ENCODE measurements around the gene STAG1. TPM values are rescaled to one million over a fixed set of nuclear protein-coding genes. Genes with fewer than 3 reads are reported as not detected.

The STAG1 gene
- total and polyA plus RNA-seq, 9 of the 15 experiments (the other 6 are each of a cell fraction or from before 2014, with no cell fraction given), result 2.7 to 17.7 (median 8.8) TPM

DNA sequence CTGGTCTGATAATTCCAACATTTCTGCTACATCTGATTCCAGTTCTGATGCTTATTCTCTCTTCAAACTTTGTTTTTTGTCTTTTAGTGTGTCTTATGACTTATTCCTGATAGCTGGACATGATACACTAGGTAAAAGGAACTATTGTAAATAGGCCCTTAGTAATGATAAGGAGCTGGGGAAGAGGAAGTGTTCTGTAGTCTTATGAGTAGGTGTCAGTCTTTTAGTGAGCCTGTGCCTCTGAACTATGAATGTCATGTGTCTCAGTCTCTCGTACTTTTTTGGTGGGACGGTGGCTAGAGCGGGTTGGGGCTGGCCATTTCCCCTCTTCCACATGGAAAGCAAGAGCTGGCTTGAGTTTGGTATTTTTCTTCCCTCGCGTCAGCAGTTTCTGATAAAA lies 460.9 kb downstream of the STAG1 start:
- intact Hi-C loops (cut with micrococcal nuclease), result no loop called here
- H3K27me3 ChIP-seq (ENCODE audit: control insufficient read depth in 2 of 2, insufficient read depth in 2 of 2, low read length in 2 of 2), result no peaks in the 10 kb centered on the region
- no peak overlapping the region for H3K4me2 ChIP-seq (ENCODE audit: insufficient read depth, low read length)
- H2AFZ ChIP-seq (ENCODE audit: low read depth, low read length), result no peak overlapping the region
- H3K9me3 ChIP-seq (replicated peaks; ENCODE audit: control insufficient read depth, insufficient read depth, low read depth, low read length), result no peaks in the 10 kb centered on the region
- no peaks in the 10 kb centered on the region for H4K20me1 ChIP-seq (replicated peaks; ENCODE audit: control insufficient read depth, insufficient read depth, low read length)
- DNase-seq (ENCODE audit: extremely low read depth in 1 of 4, low spot score in 3 of 4) (no peak), FAIRE-seq (no peak), ATAC-seq (no peak)
- H3K9ac ChIP-seq (ENCODE audit: insufficient read depth in 1 of 2, low read depth in 2 of 2, low read length in 2 of 2), result no peak overlapping the region
- peaks cover 7% of the 10 kb centered on the region; the same call in 1 of the 3 replicates for H3K79me2 ChIP-seq (ENCODE audit: control insufficient read depth, insufficient read depth, low read length)
- H3K36me3 ChIP-seq (ENCODE audit: control insufficient read depth, insufficient read depth, low read length), result peaks cover 49% of the 10 kb centered on the region; the same call in 2 of the 3 replicates
- in situ Hi-C loops (cut with MboI), result no loop called here
- no peaks in the 10 kb centered on the region for H3K9me1 ChIP-seq (ENCODE audit: control insufficient read depth, insufficient read depth, low read length)
- H3K4me1 ChIP-seq (replicated peaks in 1 of 2; ENCODE audit: control insufficient read depth in 2 of 2, insufficient read depth in 2 of 2, low read length in 2 of 2), result no peaks in the 10 kb centered on the region
- no peak for TF ChIP-seq SMARCE1 (IDR thresholded peaks at IDR 0.05)
- TF ChIP-seq ZNF589 (CRISPR knock-in tag; IDR thresholded peaks at IDR 0.05; ENCODE audit: low read depth), result no peak
- no peak for TF ChIP-seq ZNF224 (CRISPR knock-in tag; IDR thresholded peaks at IDR 0.05)
- no peak for TF ChIP-seq ELF4 (CRISPR knock-in tag; IDR thresholded peaks at IDR 0.05)
- H3K27ac ChIP-seq (ENCODE audit: extremely low read depth, low read depth, low read length), result no peak overlapping the region
- BruUV-seq (replicated peaks), result no TSS peak
- H3K4me3 ChIP-seq, result no peak overlapping the region
- 98% methylated on average over 5 of the region's 5 CpGs for WGBS (ENCODE audit: insufficient coverage, low coverage, missing lambda C conversion rate)
- ChIA-PET CTCF (ENCODE audit: low intra/inter-chr PET ratio) (no interaction called here), POLR2A (no interaction called here)

Small RNA genes lying within 50 kb of the gene (small RNA-seq; reads per million reads assigned to genes)
- gene RNU6-1284P (not detected), gene RNU6-789P (not detected)

Other genes starting within 250 kb of the STAG1 start
- gene SLC35G2, start 66.7 kb upstream of the STAG1 start, total RNA-seq (2014; rRNA removed), result 2.1 and 3.6 TPM in 2 replicates
- gene SLC35G2, start 66.7 kb upstream of the STAG1 start, total RNA-seq (2014; rRNA removed; fragmentation: Illumina TruSeq; extraction: Trizol), result 3.2 and 4.3 TPM in 2 replicates
- 2.8 and 3.8 TPM in 2 replicates for gene SLC35G2, start 66.7 kb upstream of the STAG1 start, total RNA-seq (2015; rRNA removed; fragmentation: Illumina TruSeq; extraction: Trizol)
- gene SLC35G2, start 66.7 kb upstream of the STAG1 start, total RNA-seq (2021), result 2.1 and 3.1 TPM in 2 replicates
- 4.5 and 5.9 TPM in 2 replicates for gene SLC35G2, start 66.7 kb upstream of the STAG1 start, polyA plus RNA-seq (2011; rRNA removed)
- 2.6 and 3.0 TPM in 2 replicates for gene SLC35G2, start 66.7 kb upstream of the STAG1 start, polyA plus RNA-seq (2014; fragmentation: Illumina TruSeq; extraction: Trizol)
- gene SLC35G2, start 66.7 kb upstream of the STAG1 start, polyA plus RNA-seq (2014; fragmentation: Nextera tagmentation; extraction: Ambion mirVana), result 1 to 10 TPM; 2.8 to 3.1 TPM
- gene SLC35G2, start 66.7 kb upstream of the STAG1 start, polyA plus RNA-seq (2014; rRNA removed), result 2.7 and 3.3 TPM in 2 replicates
- 14.9 and 23.2 TPM in 2 replicates for gene NCK1, start 109.8 kb upstream of the STAG1 start, total RNA-seq (2014; rRNA removed)
- 24.4 and 25.0 TPM in 2 replicates for gene NCK1, start 109.8 kb upstream of the STAG1 start, total RNA-seq (2014; rRNA removed; fragmentation: Illumina TruSeq; extraction: Trizol)
- gene NCK1, start 109.8 kb upstream of the STAG1 start, total RNA-seq (2015; rRNA removed; fragmentation: Illumina TruSeq; extraction: Trizol), result 23.2 and 27.1 TPM in 2 replicates
- gene NCK1, start 109.8 kb upstream of the STAG1 start, total RNA-seq (2021), result 22.6 and 23.2 TPM in 2 replicates
- 22.9 and 30.5 TPM in 2 replicates for gene NCK1, start 109.8 kb upstream of the STAG1 start, polyA plus RNA-seq (2011; rRNA removed)
- gene NCK1, start 109.8 kb upstream of the STAG1 start, polyA plus RNA-seq (2014; fragmentation: Illumina TruSeq; extraction: Trizol), result 26.4 and 30.0 TPM in 2 replicates
- 10 to 100 TPM; 17.3 to 24.4 TPM for gene NCK1, start 109.8 kb upstream of the STAG1 start, polyA plus RNA-seq (2014; fragmentation: Nextera tagmentation; extraction: Ambion mirVana)
- 22.2 and 25.7 TPM in 2 replicates for gene NCK1, start 109.8 kb upstream of the STAG1 start, polyA plus RNA-seq (2014; rRNA removed)
- 6.1 and 6.5 TPM in 2 replicates for gene IL20RB, start 205.6 kb upstream of the STAG1 start, total RNA-seq (2014; rRNA removed)
- 6.9 and 7.1 TPM in 2 replicates for gene IL20RB, start 205.6 kb upstream of the STAG1 start, total RNA-seq (2014; rRNA removed; fragmentation: Illumina TruSeq; extraction: Trizol)
- 1.9 and 2.2 TPM in 2 replicates for gene IL20RB, start 205.6 kb upstream of the STAG1 start, total RNA-seq (2015; rRNA removed; fragmentation: Illumina TruSeq; extraction: Trizol)
- gene IL20RB, start 205.6 kb upstream of the STAG1 start, total RNA-seq (2021), result 4.6 and 5.3 TPM in 2 replicates
- 0.66 and 0.77 TPM in 2 replicates for gene IL20RB, start 205.6 kb upstream of the STAG1 start, polyA plus RNA-seq (2011; rRNA removed)
- 7.4 and 8.6 TPM in 2 replicates for gene IL20RB, start 205.6 kb upstream of the STAG1 start, polyA plus RNA-seq (2014; fragmentation: Illumina TruSeq; extraction: Trizol)
- 1 to 10 TPM; 4.8 to 9.9 TPM for gene IL20RB, start 205.6 kb upstream of the STAG1 start, polyA plus RNA-seq (2014; fragmentation: Nextera tagmentation; extraction: Ambion mirVana)
- 6.4 and 7.8 TPM in 2 replicates for gene IL20RB, start 205.6 kb upstream of the STAG1 start, polyA plus RNA-seq (2014; rRNA removed)

All from K562 (cell line).